ENCODE measurements around the gene DDX10. TPM values are rescaled to one million over a fixed set of nuclear protein-coding genes. Genes with fewer than 3 reads are reported as not detected.
"Not testable (repeated sequence)": the region's sequence is repeated elsewhere in the genome, so short reads cannot be mapped to it uniquely, and the experiment has no call there.

Gene DDX10
- polyA plus RNA-seq, 4 donors, result 7.3 to 22.0 (median 12.1) TPM

GRCh38 chr11:108645970-108646369, 18.9 kb upstream of the DDX10 start:
- FAIRE-seq, result no peak

GRCh38 chr11:108647387-108647700, 17.5 kb upstream of the DDX10 start:
- 96 to 98% (median 96%) methylated on average over 3 of the region's 3 CpGs for WGBS, 3 donors
- DNase-seq, result no peak
- no peaks in the 10 kb centered on the region for H3K9me3 ChIP-seq (ENCODE audit: control insufficient read depth in 2 of 2, insufficient read depth in 1 of 2, low read depth in 1 of 2, low read length in 1 of 2)
- H3K36me3 ChIP-seq (ENCODE audit: control insufficient read depth in 3 of 3, insufficient read depth in 2 of 3, low read depth in 1 of 3, low read length in 3 of 3), result no peaks in the 10 kb centered on the region
- FAIRE-seq, result no peak
- H3K27ac ChIP-seq (ENCODE audit: low read depth in 1 of 3, low read length in 2 of 3), result no peak overlapping the region
- no peak overlapping the region for H3K4me3 ChIP-seq (ENCODE audit: low read depth in 1 of 3, low read length in 3 of 3)
- H3K4me1 ChIP-seq (ENCODE audit: control insufficient read depth in 3 of 3, insufficient read depth in 2 of 3, low read depth in 1 of 3, low read length in 2 of 3), result no peaks in the 10 kb centered on the region
- H3K27me3 ChIP-seq (ENCODE audit: control insufficient read depth in 3 of 3, insufficient read depth in 3 of 3, low read length in 3 of 3), result no peaks in the 10 kb centered on the region

More at GRCh38 chr11:108645970-108646369, 18.9 kb upstream of the DDX10 start:
- H3K9me3 ChIP-seq (ENCODE audit: control insufficient read depth in 2 of 2, insufficient read depth in 1 of 2, low read depth in 1 of 2, low read length in 1 of 2), result no peaks in the 10 kb centered on the region
- no peak overlapping the region for H3K27ac ChIP-seq (ENCODE audit: low read depth in 1 of 3, low read length in 2 of 3)
- H3K4me1 ChIP-seq (ENCODE audit: control insufficient read depth in 3 of 3, insufficient read depth in 2 of 3, low read depth in 1 of 3, low read length in 2 of 3), result no peaks in the 10 kb centered on the region
- DNase-seq, result no peak
- no peaks in the 10 kb centered on the region for H3K36me3 ChIP-seq (ENCODE audit: control insufficient read depth in 3 of 3, insufficient read depth in 2 of 3, low read depth in 1 of 3, low read length in 3 of 3)
- no peak overlapping the region for H3K4me3 ChIP-seq (ENCODE audit: low read depth in 1 of 3, low read length in 3 of 3)
- no peaks in the 10 kb centered on the region for H3K27me3 ChIP-seq (ENCODE audit: control insufficient read depth in 3 of 3, insufficient read depth in 3 of 3, low read length in 3 of 3)
- 62 to 74% (median 70%) methylated on average over 2 of the region's 2 CpGs for WGBS, 3 donors

- no peaks in the 10 kb centered on the region for H3K9me3 ChIP-seq (ENCODE audit: control insufficient read depth in 2 of 2, insufficient read depth in 1 of 2, low read depth in 1 of 2, low read length in 1 of 2)
- H3K36me3 ChIP-seq (ENCODE audit: control insufficient read depth in 3 of 3, insufficient read depth in 2 of 3, low read depth in 1 of 3, low read length in 3 of 3), result no peaks in the 10 kb centered on the region
- WGBS, 3 donors, result 64 to 67% (median 67%) methylated on average over 9 of the region's 9 CpGs
- H3K27me3 ChIP-seq (ENCODE audit: control insufficient read depth in 3 of 3, insufficient read depth in 3 of 3, low read length in 3 of 3), result no peaks in the 10 kb centered on the region
- no peaks in the 10 kb centered on the region for H3K4me1 ChIP-seq (ENCODE audit: control insufficient read depth in 3 of 3, insufficient read depth in 2 of 3, low read depth in 1 of 3, low read length in 2 of 3)
- H3K27ac ChIP-seq (ENCODE audit: low read depth in 1 of 3, low read length in 2 of 3), result no peak overlapping the region
- no peak overlapping the region for H3K4me3 ChIP-seq (ENCODE audit: low read depth in 1 of 3, low read length in 3 of 3)
- DNase-seq (peak; percentile 72 to 79), FAIRE-seq (no peak)
Measured at GRCh38 chr11:108647701-108648527, 17.0 kb upstream of the DDX10 start.

GRCh38 chr11:108648528-108648885, 16.4 kb upstream of the DDX10 start:
- Histone ChIP-seq H3K4me3 (ENCODE audit: low read depth in 1 of 3, low read length in 3 of 3) (no peak overlapping the region), H3K4me1 (ENCODE audit: control insufficient read depth in 3 of 3, insufficient read depth in 2 of 3, low read depth in 1 of 3, low read length in 2 of 3) (no peaks in the 10 kb centered on the region), H3K36me3 (ENCODE audit: control insufficient read depth in 3 of 3, insufficient read depth in 2 of 3, low read depth in 1 of 3, low read length in 3 of 3) (no peaks in the 10 kb centered on the region), H3K27ac (ENCODE audit: low read depth in 1 of 3, low read length in 2 of 3) (no peak overlapping the region), H3K27me3 (ENCODE audit: control insufficient read depth in 3 of 3, insufficient read depth in 3 of 3, low read length in 3 of 3) (no peaks in the 10 kb centered on the region), H3K9me3 (ENCODE audit: control insufficient read depth in 2 of 2, insufficient read depth in 1 of 2, low read depth in 1 of 2, low read length in 1 of 2) (no peaks in the 10 kb centered on the region)
- no peak for FAIRE-seq
- 81 to 90% (median 88%) methylated on average over 2 of the region's 2 CpGs for WGBS, 3 donors
- no peak for DNase-seq

- FAIRE-seq, result not testable (repeated sequence)
- 58 to 82% (median 74%) methylated on average over 3 of the region's 3 CpGs for WGBS, 3 donors
Measured at GRCh38 chr11:108654100-108654499, 10.8 kb upstream of the DDX10 start.

GRCh38 chr11:108654994-108655631, 9.8 kb upstream of the DDX10 start:
- 67 to 75% (median 69%) methylated on average over 5 of the region's 5 CpGs for WGBS, 3 donors
- no peak for FAIRE-seq

More at GRCh38 chr11:108654100-108654499, 10.8 kb upstream of the DDX10 start:
- not testable (repeated sequence) for H3K4me1 ChIP-seq (ENCODE audit: control insufficient read depth in 3 of 3, insufficient read depth in 2 of 3, low read depth in 1 of 3, low read length in 2 of 3); H3K4me3 ChIP-seq (ENCODE audit: low read depth in 1 of 3, low read length in 3 of 3); DNase-seq; H3K27me3 ChIP-seq (ENCODE audit: control insufficient read depth in 3 of 3, insufficient read depth in 3 of 3, low read length in 3 of 3); H3K27ac ChIP-seq (ENCODE audit: low read depth in 1 of 3, low read length in 2 of 3); H3K36me3 ChIP-seq (ENCODE audit: control insufficient read depth in 3 of 3, insufficient read depth in 2 of 3, low read depth in 1 of 3, low read length in 3 of 3); H3K9me3 ChIP-seq (ENCODE audit: control insufficient read depth in 2 of 2, insufficient read depth in 1 of 2, low read depth in 1 of 2, low read length in 1 of 2)

GRCh38 chr11:108662700-108663099, 2.2 kb upstream of the DDX10 start:
- H3K4me1 ChIP-seq (ENCODE audit: control insufficient read depth in 3 of 3, insufficient read depth in 2 of 3, low read depth in 1 of 3, low read length in 2 of 3), result peaks cover 4 to 11% (median 5%) of the 10 kb centered on the region in 3 donors

More at GRCh38 chr11:108654994-108655631, 9.8 kb upstream of the DDX10 start:
- Histone ChIP-seq H3K36me3 (ENCODE audit: control insufficient read depth in 3 of 3, insufficient read depth in 2 of 3, low read depth in 1 of 3, low read length in 3 of 3) (no peaks in the 10 kb centered on the region), H3K4me1 (ENCODE audit: control insufficient read depth in 3 of 3, insufficient read depth in 2 of 3, low read depth in 1 of 3, low read length in 2 of 3) (no peaks in the 10 kb centered on the region), H3K27ac (ENCODE audit: low read depth in 1 of 3, low read length in 2 of 3) (no peak overlapping the region), H3K9me3 (ENCODE audit: control insufficient read depth in 2 of 2, insufficient read depth in 1 of 2, low read depth in 1 of 2, low read length in 1 of 2) (no peaks in the 10 kb centered on the region), H3K4me3 (ENCODE audit: low read depth in 1 of 3, low read length in 3 of 3) (no peak overlapping the region), H3K27me3 (ENCODE audit: control insufficient read depth in 3 of 3, insufficient read depth in 3 of 3, low read length in 3 of 3) (no peaks in the 10 kb centered on the region)
- peak; percentile 36 to 41 for DNase-seq

GRCh38 chr11:108663154-108663877, 1.6 kb upstream of the DDX10 start:
- WGBS, 3 donors, result 80 to 89% (median 81%) methylated on average over 5 of the region's 5 CpGs
- DNase-seq (no peak), FAIRE-seq (no peak)
- no peak overlapping the region for H3K27ac ChIP-seq (ENCODE audit: low read depth in 1 of 3, low read length in 2 of 3)
- no peak overlapping the region for H3K4me3 ChIP-seq (ENCODE audit: low read depth in 1 of 3, low read length in 3 of 3)
- H3K36me3 ChIP-seq (ENCODE audit: control insufficient read depth in 3 of 3, insufficient read depth in 2 of 3, low read depth in 1 of 3, low read length in 3 of 3), result no peaks in the 10 kb centered on the region
- H3K9me3 ChIP-seq (ENCODE audit: control insufficient read depth in 2 of 2, insufficient read depth in 1 of 2, low read depth in 1 of 2, low read length in 1 of 2), result no peaks in the 10 kb centered on the region
- peaks cover 4 to 11% (median 5%) of the 10 kb centered on the region in 3 donors for H3K4me1 ChIP-seq (ENCODE audit: control insufficient read depth in 3 of 3, insufficient read depth in 2 of 3, low read depth in 1 of 3, low read length in 2 of 3)
- no peaks in the 10 kb centered on the region for H3K27me3 ChIP-seq (ENCODE audit: control insufficient read depth in 3 of 3, insufficient read depth in 3 of 3, low read length in 3 of 3)

More at GRCh38 chr11:108662700-108663099, 2.2 kb upstream of the DDX10 start:
- no peaks in the 10 kb centered on the region for H3K9me3 ChIP-seq (ENCODE audit: control insufficient read depth in 2 of 2, insufficient read depth in 1 of 2, low read depth in 1 of 2, low read length in 1 of 2)
- no peak overlapping the region for H3K4me3 ChIP-seq (ENCODE audit: low read depth in 1 of 3, low read length in 3 of 3)
- DNase-seq, result no peak
- H3K27me3 ChIP-seq (ENCODE audit: control insufficient read depth in 3 of 3, insufficient read depth in 3 of 3, low read length in 3 of 3), result no peaks in the 10 kb centered on the region
- no peaks in the 10 kb centered on the region for H3K36me3 ChIP-seq (ENCODE audit: control insufficient read depth in 3 of 3, insufficient read depth in 2 of 3, low read depth in 1 of 3, low read length in 3 of 3)
- 84 to 96% (median 91%) methylated on average over 4 of the region's 4 CpGs for WGBS, 3 donors
- FAIRE-seq, result no peak
- no peak overlapping the region for H3K27ac ChIP-seq (ENCODE audit: low read depth in 1 of 3, low read length in 2 of 3)
